Keratinocyte (primary cell): Measurements from ENCODE around the gene RGL3.

Source experiments
- CTCF ChIP-seq, 3 experiments: IDR thresholded peaks in 1 of 3; conservative IDR thresholded peaks in 1 of 3; optimal IDR thresholded peaks in 1 of 3; 2 replicates in 2 of 3; 3 replicates in 1 of 3; pipeline versions ENCODE3 to v1.5.1; 2011; ENCODE audit warnings: low read length in 3 of 3, mild to moderate bottlenecking in 3 of 3, moderate library complexity in 2 of 3, control low read depth in 1 of 3, inconsistent platforms in 1 of 3; ENCODE audit not compliant: insufficient read depth in 2 of 3; ENCODE audit errors: extremely low read depth in 1 of 3
- EZH2 ChIP-seq: IDR thresholded peaks from one replicate; pipeline ENCODE4 v1.6.1; 2012; ENCODE audit warnings: inconsistent platforms, mild to moderate bottlenecking, low read length, moderate library complexity

- TF ChIP-seq CTCF (optimal IDR thresholded peaks at IDR 0.05 in 1 of 3, IDR thresholded peaks at IDR 0.05 in 1 of 3, conservative IDR thresholded peaks at IDR 0.05 in 1 of 3; ENCODE audit: extremely low read depth in 1 of 3, insufficient read depth in 2 of 3, low read length in 3 of 3) (no peak), EZH2 (no peak)
Measured at GRCh38 chr19:11465600-11465999, 46.5 kb upstream of the RGL3 start.
